Suprapubic skin (tissue), 3 donors: ENCODE measurements around the gene IMP4.

Experiments
- CTCF ChIP-seq, 2 donors: fragments of 200-600 bp in 1 of 2; fragments of 450-650 bp in 1 of 2; sonication (generic) in 1 of 2; IDR thresholded peaks; one replicate each; pipeline ENCODE4 v1.5.1; 2016 to 2019; ENCODE audit warnings: antibody characterized with exemption in 2 of 2, mild to moderate bottlenecking in 1 of 2, moderate library complexity in 1 of 2
- POLR2A ChIP-seq, 2 donors: fragments of 450-650 bp; IDR thresholded peaks; one replicate each; pipeline ENCODE4 v1.6.1; 2017; ENCODE audit warnings: antibody characterized with exemption in 2 of 2, mild to moderate bottlenecking in 2 of 2, moderate library complexity in 2 of 2

GRCh38 chr2:130363479-130363878 is 20.8 kb downstream of the IMP4 start:
- TF ChIP-seq CTCF (IDR thresholded peaks at IDR 0.05) (no peak), POLR2A (IDR thresholded peaks at IDR 0.05) (no peak)
